Mesothelial cell of epicardium (in vitro differentiated cells): Measurements from ENCODE around the gene CCL27. TPM values are rescaled to one million over a fixed set of nuclear protein-coding genes. Genes with fewer than 3 reads are reported as not detected.

Source experiments
- DNase-seq, 2 experiments: peaks; one replicate each; pipeline ENCODE4 v3.0.0; 2021; ENCODE audit warnings: low spot score in 2 of 2; ENCODE audit not compliant: unreplicated experiment in 2 of 2
- H3K27ac Mint-ChIP-seq: 2 replicates; pipeline ENCODE4 v1.8.0; 2021; ENCODE audit warnings: mixed read lengths
- H3K27me3 Mint-ChIP-seq: 2 replicates; pipeline ENCODE4 v1.8.0; 2021; ENCODE audit warnings: low read depth, mixed read lengths
- H3K36me3 Mint-ChIP-seq: 2 replicates; pipeline ENCODE4 v1.8.0; 2021; ENCODE audit warnings: mixed read lengths
- H3K4me1 Mint-ChIP-seq: 2 replicates; pipeline ENCODE4 v1.8.0; 2021; ENCODE audit warnings: mixed read lengths
- H3K4me3 Mint-ChIP-seq: 2 replicates; pipeline ENCODE4 v1.8.0; 2021; ENCODE audit warnings: mild to moderate bottlenecking, moderate library complexity, mixed read lengths
- H3K9me3 Mint-ChIP-seq: 2 replicates; pipeline ENCODE4 v1.8.0; 2021; ENCODE audit warnings: mixed read lengths
- total RNA-seq: library from RNA; stranded (reverse); gene quantifications from 3 replicates; pipeline ENCODE4 v1.2.1, GENCODE V29; 2021
- TF ChIP-seq, protein P1 (sequence below): fragments of 200-600 bp; sonication (generic); IDR thresholded peaks from one replicate; pipeline ENCODE4 v1.5.0; 2021; ENCODE audit warnings: antibody characterized with exemption; ENCODE audit not compliant: unreplicated experiment

CCL27 gene
- total RNA-seq, 1 donor from 2014 or later: not detected

DNA sequence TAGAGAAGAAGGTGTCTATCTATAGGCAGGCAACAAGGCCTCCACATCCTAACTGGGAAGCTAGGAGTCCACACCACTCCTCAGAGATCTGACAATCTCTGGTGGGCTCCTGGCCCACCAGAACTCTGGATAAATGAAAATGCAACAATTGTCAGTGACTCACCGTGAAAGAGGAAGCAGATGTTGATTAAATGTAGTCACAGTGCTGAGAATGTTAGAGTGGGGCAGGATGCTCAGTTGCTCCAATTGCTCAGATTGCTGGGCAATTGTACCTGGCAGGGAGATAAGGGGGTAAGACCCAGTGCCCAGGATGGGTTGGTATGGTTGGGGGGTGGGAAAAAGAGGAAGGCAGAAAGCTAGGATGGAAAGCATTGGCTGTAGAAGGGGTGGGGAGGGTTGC, 24.3 kb upstream of the CCL27 start:
- H3K27ac Mint-ChIP-seq: no peak overlapping the region
- H3K4me3 Mint-ChIP-seq: no peak overlapping the region
- H3K27me3 Mint-ChIP-seq: no peaks in the 10 kb centered on the region
- no peaks in the 10 kb centered on the region for H3K4me1 Mint-ChIP-seq
- TF ChIP-seq, protein P1, sequence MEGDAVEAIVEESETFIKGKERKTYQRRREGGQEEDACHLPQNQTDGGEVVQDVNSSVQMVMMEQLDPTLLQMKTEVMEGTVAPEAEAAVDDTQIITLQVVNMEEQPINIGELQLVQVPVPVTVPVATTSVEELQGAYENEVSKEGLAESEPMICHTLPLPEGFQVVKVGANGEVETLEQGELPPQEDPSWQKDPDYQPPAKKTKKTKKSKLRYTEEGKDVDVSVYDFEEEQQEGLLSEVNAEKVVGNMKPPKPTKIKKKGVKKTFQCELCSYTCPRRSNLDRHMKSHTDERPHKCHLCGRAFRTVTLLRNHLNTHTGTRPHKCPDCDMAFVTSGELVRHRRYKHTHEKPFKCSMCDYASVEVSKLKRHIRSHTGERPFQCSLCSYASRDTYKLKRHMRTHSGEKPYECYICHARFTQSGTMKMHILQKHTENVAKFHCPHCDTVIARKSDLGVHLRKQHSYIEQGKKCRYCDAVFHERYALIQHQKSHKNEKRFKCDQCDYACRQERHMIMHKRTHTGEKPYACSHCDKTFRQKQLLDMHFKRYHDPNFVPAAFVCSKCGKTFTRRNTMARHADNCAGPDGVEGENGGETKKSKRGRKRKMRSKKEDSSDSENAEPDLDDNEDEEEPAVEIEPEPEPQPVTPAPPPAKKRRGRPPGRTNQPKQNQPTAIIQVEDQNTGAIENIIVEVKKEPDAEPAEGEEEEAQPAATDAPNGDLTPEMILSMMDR: no peak
- DNase-seq: no peak
- peaks cover 5% of the 10 kb centered on the region for H3K36me3 Mint-ChIP-seq
- no peaks in the 10 kb centered on the region for H3K9me3 Mint-ChIP-seq

DNA sequence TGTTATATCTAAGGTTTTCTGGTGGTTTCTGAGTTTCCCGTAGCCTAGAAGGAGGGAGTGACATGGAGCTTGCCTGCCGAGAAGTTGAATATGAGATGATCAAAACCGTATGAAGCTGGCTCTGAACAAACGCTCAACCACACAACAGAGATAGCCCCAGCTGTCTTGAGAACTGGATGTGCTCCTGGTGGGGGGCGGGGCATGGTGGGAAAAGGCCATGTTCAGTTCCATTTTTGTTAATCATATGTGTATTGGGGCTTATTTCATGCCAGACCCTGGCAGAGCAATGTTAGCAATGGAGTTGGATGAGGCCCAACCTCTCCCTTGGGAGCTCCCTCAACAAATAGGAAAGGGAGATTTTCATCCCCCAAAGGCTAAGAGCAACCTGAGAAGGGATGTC, 23.8 kb upstream of the CCL27 start:
- no peak for DNase-seq
- no peaks in the 10 kb centered on the region for H3K4me1 Mint-ChIP-seq
- H3K4me3 Mint-ChIP-seq: no peak overlapping the region
- H3K27me3 Mint-ChIP-seq: no peaks in the 10 kb centered on the region
- TF ChIP-seq, protein P1: no peak
- peaks cover 6% of the 10 kb centered on the region for H3K36me3 Mint-ChIP-seq
- no peaks in the 10 kb centered on the region for H3K9me3 Mint-ChIP-seq
- H3K27ac Mint-ChIP-seq: no peak overlapping the region

DNA sequence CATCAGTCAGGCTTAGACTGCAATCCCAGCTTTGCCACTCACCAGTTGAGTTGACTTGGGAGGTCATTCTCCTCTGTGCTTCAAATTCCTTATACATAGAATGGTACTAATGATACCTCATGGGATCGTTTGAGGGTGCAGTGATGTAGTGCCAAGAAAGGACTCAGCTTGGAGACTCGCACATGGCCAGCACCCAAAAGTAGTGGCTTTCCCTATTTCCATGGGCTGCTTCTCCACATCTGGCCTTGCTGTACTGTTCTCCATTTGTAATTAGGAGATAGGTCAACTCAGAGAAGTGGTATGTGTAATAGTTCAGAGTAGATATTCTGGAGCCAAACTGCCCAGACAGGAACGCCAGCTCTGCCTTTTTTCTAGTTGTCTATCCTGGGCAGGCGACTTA, 23.1 kb upstream of the CCL27 start:
- Mint-ChIP-seq H3K36me3 (peaks cover 12% of the 10 kb centered on the region), H3K9me3 (no peaks in the 10 kb centered on the region), H3K27ac (no peak overlapping the region), H3K4me1 (no peaks in the 10 kb centered on the region), H3K27me3 (no peaks in the 10 kb centered on the region), H3K4me3 (no peak overlapping the region)
- DNase-seq: no peak
- TF ChIP-seq, protein P1: no peak

DNA sequence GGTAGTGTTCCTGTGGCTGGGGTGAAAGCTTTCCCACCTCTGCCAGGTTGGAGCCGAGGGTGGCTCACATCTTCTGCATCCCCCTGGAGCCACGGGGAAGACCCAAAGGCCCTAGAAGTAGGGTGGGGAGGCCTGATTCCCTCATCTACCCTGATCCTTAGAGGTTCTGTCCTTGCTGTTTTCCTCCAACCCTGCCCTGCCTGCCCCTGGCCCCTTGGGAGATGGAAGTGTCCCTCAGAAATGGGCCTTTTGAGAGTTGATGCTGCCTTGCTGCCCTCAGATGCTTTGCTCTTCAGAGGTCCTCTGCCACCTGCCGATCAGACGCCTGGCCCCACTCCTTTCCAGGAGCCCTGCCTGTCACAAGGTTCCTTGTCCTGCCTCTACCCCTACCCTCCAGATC, 22.4 kb upstream of the CCL27 start:
- no peaks in the 10 kb centered on the region for H3K27me3 Mint-ChIP-seq
- H3K9me3 Mint-ChIP-seq: no peaks in the 10 kb centered on the region
- no peak overlapping the region for H3K27ac Mint-ChIP-seq
- peaks cover 12% of the 10 kb centered on the region for H3K36me3 Mint-ChIP-seq
- no peak for DNase-seq
- TF ChIP-seq, protein P1: no peak
- no peaks in the 10 kb centered on the region for H3K4me1 Mint-ChIP-seq
- H3K4me3 Mint-ChIP-seq: no peak overlapping the region

DNA sequence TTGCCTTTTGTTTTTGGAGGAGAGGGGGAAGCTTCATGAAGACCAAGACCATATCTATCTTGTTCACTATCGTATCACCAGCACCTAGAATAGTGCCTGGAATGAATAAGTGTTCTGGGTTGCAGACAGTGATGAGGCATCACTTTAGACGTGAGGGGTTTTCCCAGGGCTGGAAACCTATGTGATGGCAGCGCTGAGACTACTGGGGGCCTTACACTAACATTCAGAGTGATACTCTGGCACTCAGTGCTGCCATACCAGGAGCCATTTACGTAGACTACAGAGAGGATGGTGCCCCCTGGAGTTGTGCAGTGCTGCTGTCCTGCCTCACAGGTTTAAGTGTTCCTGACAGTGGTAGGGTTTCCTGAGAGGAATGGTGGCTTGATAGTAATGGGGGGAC, 21.7 kb upstream of the CCL27 start:
- TF ChIP-seq, protein P1: no peak
- peaks cover 12% of the 10 kb centered on the region for H3K36me3 Mint-ChIP-seq
- no peaks in the 10 kb centered on the region for H3K9me3 Mint-ChIP-seq
- H3K27me3 Mint-ChIP-seq: no peaks in the 10 kb centered on the region
- no peak overlapping the region for H3K27ac Mint-ChIP-seq
- H3K4me1 Mint-ChIP-seq: no peaks in the 10 kb centered on the region
- H3K4me3 Mint-ChIP-seq: no peak overlapping the region
- DNase-seq: no peak

DNA sequence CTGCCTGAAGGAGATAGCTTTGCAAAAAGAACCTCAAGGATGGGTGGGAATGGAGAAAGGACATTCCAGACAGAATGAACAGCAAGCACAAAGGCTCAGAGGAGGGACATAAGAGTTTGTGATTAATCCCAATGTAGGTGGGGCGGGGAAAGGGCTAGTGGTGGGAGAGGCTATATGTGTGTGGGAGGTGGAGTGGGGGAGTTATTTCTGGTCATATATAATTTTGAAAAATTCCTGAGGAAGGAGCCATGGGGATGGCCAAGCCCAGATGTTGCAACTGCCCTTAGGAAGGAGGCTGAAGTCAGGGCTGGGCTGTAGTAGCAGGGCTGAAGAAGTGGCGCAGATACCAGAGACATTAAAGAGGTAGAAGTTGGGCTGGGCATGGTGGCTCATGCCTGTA, 13.4 kb upstream of the CCL27 start:
- no peaks in the 10 kb centered on the region for H3K27me3 Mint-ChIP-seq
- H3K36me3 Mint-ChIP-seq: peaks cover 6% of the 10 kb centered on the region
- peaks cover 2% of the 10 kb centered on the region for H3K4me1 Mint-ChIP-seq
- no peak overlapping the region for H3K4me3 Mint-ChIP-seq
- no peak overlapping the region for H3K27ac Mint-ChIP-seq
- TF ChIP-seq, protein P1: no peak
- H3K9me3 Mint-ChIP-seq: peaks cover 8% of the 10 kb centered on the region
- no peak for DNase-seq
